ENCODE data around the gene XAF1.

The XAF1 gene, protein sequence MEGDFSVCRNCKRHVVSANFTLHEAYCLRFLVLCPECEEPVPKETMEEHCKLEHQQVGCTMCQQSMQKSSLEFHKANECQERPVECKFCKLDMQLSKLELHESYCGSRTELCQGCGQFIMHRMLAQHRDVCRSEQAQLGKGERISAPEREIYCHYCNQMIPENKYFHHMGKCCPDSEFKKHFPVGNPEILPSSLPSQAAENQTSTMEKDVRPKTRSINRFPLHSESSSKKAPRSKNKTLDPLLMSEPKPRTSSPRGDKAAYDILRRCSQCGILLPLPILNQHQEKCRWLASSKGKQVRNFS

DNA sequence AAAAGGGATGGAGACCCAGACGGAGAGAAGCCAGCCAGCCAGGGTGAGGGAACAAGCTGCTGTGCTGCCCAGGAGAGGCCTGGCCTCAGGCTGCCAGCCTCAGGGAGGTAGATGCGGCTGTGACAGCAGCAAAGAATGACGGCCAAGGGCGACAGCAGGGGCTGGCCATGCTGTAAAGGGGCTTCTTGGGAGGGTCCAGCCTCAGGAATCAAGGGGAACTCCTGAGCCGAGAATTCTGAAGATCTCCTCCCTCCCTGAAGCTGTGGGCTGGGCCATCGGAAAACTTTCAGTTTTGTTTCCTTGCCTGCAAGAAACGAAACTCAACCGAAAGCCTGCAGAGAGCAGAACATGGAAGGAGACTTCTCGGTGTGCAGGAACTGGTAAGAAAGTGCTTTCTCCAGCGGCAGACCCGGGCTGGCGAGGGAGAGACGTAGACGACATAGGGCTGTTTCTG lies at the start of gene XAF1:
TSS of gene XAF1 (plus strand) at position 316 of the 454 bp plus-strand sequence. CDS start at position 349, 33 bp downstream.
- H3K27me3 ChIP-seq, result no peaks in the 10 kb centered on the region
- H3K27ac ChIP-seq, result peak within 1 kb of the TSS; percentile 71 to 74
- intact Hi-C loops (cut with DNase I; ENCODE audit: low total_unique reads), result no loop called here
- H3K36me3 ChIP-seq, result peaks cover 7 to 19% (median 17%) of the 10 kb centered on the region in 3 donors
- peak within 1 kb of the TSS; percentile 44 to 51 for H3K4me3 ChIP-seq
- TF ChIP-seq, protein P1, sequence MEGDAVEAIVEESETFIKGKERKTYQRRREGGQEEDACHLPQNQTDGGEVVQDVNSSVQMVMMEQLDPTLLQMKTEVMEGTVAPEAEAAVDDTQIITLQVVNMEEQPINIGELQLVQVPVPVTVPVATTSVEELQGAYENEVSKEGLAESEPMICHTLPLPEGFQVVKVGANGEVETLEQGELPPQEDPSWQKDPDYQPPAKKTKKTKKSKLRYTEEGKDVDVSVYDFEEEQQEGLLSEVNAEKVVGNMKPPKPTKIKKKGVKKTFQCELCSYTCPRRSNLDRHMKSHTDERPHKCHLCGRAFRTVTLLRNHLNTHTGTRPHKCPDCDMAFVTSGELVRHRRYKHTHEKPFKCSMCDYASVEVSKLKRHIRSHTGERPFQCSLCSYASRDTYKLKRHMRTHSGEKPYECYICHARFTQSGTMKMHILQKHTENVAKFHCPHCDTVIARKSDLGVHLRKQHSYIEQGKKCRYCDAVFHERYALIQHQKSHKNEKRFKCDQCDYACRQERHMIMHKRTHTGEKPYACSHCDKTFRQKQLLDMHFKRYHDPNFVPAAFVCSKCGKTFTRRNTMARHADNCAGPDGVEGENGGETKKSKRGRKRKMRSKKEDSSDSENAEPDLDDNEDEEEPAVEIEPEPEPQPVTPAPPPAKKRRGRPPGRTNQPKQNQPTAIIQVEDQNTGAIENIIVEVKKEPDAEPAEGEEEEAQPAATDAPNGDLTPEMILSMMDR (IDR thresholded peaks at IDR 0.05), result no peak
- no peaks in the 10 kb centered on the region for H3K9me3 ChIP-seq
- DNase-seq, result peak in 1 of 2 donors; percentile 40
- H3K4me1 ChIP-seq, result peaks cover 0 to 53% (median 37%) of the 10 kb centered on the region in 4 donors

DNA sequence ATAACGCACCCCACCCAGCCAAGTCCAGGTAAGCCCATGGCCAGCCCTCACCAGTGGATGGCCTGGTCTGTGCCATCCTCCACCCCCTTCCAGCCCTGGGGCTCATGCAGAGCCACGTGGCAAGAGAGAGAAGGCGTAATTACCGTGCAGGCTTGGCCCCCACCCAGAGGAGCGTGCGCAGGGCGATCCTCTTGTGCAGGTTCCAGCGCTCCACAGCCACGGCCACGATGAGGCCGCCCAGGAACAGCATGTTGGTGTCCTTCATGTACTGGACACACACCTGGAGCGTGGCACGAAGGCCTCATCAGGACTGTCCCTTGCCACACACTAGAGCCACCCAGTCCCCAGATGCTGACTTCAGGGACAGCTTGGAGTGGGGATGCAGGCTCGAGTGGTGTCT lies 49.3 kb upstream of the XAF1 start:
- Histone ChIP-seq H3K27me3 (peaks cover 0 to 55% of the 10 kb centered on the region in 2 donors), H3K4me1 (no peaks in the 10 kb centered on the region), H3K4me3 (no peak overlapping the region), H3K36me3 (no peaks in the 10 kb centered on the region), H3K27ac (no peak overlapping the region), H3K9me3 (no peaks in the 10 kb centered on the region)
- TF ChIP-seq, protein P1 (IDR thresholded peaks at IDR 0.05), result no peak
- DNase-seq, result peak in 1 of 2 donors; percentile 40
- intact Hi-C loops (cut with DNase I; ENCODE audit: low total_unique reads), result no loop called here

DNA sequence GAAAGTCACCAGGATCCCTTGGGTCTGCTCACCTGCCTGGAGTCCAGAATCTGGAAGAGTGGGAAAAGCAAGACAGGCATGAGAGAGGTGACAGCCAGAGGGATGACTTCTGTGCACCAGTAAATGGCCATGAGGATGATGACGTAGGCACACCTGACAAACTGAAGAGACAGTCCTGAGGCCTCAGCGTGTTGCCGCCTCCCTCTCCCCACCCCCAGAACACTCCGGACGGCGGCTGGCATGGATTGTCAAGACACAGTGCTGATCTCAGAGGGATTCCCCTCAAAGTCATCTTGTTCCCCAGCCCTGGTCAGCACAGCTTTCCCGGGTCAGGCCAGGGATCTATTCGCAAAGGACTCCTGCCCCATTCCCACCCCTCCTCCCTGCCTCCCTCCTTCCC lies 48.9 kb upstream of the XAF1 start:
- Histone ChIP-seq H3K9me3 (no peaks in the 10 kb centered on the region), H3K36me3 (no peaks in the 10 kb centered on the region), H3K4me3 (no peak overlapping the region), H3K27me3 (peaks cover 0 to 58% of the 10 kb centered on the region in 2 donors), H3K27ac (no peak overlapping the region), H3K4me1 (peaks cover 0 to 4% (median 0%) of the 10 kb centered on the region in 4 donors)
- intact Hi-C loops (cut with DNase I; ENCODE audit: low total_unique reads), result no loop called here
- TF ChIP-seq, protein P1 (IDR thresholded peaks at IDR 0.05), result no peak
- peak in 1 of 2 donors; percentile 51 for DNase-seq

DNA sequence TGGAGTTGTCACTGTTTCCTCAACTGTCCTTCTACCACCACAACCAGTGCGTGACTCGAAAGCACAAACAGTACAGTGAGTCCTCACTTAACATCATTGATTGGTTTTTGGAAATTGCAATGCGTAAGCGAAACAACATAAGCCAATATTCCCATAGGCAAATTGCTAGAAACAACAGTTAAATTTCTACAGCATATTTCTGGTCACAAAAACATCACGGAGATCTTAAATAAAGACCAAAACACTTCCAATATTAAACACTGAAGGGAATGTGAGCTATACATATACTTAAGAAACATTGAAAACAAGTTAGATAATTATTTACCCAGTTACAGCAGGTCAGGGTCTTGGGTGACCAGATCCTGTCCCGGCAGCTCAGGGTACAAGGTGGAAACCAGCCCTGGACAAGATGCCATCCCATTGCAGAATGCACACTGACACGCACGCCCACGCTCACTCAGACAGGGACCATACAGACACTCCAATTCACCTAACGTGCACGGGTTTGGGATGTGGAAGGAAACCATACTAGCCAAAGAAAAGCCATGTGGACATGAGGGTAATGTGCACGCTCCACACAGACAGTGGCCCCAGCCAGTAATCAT lies 47.4 kb upstream of the XAF1 start:
- Histone ChIP-seq H3K4me1 (peaks cover 0 to 18% (median 7%) of the 10 kb centered on the region in 4 donors), H3K9me3 (no peaks in the 10 kb centered on the region), H3K27me3 (peaks cover 0 to 63% of the 10 kb centered on the region in 2 donors), H3K27ac (no peak overlapping the region), H3K4me3 (no peak overlapping the region), H3K36me3 (no peaks in the 10 kb centered on the region)
- intact Hi-C loops (cut with DNase I; ENCODE audit: low total_unique reads), result no loop called here
- TF ChIP-seq, protein P1 (IDR thresholded peaks at IDR 0.05), result no peak
- peak in 1 of 2 donors; percentile 42 for DNase-seq

DNA sequence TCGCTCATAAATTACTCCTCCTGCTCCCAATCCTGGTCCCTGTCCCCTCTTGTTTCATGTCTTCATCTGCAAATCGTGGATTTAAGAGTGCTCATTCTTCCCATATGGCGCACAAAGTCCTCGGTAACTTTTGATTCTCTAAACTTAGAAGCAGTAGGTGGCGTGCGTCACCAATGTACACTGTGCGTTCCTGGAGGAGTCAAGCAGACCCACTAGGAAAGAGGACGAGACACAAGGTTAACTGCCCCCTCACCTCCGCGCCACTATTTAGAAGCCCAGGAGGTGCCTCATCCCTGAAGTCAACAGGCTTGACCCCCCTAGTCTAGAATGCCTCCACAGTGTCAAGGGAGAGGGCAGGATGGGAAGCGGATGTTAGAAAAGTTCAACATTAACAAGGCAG lies 45.5 kb upstream of the XAF1 start:
- Histone ChIP-seq H3K4me1 (peaks cover 0 to 22% (median 10%) of the 10 kb centered on the region in 4 donors), H3K4me3 (no peak overlapping the region), H3K36me3 (no peaks in the 10 kb centered on the region), H3K9me3 (peaks cover 0 to 13% (median 0%) of the 10 kb centered on the region in 3 donors), H3K27ac (no peak overlapping the region), H3K27me3 (peaks cover 0 to 67% of the 10 kb centered on the region in 2 donors)
- intact Hi-C loops (cut with DNase I; ENCODE audit: low total_unique reads), result no loop called here
- DNase-seq, result no peak
- TF ChIP-seq, protein P1 (IDR thresholded peaks at IDR 0.05), result no peak
